ENCODE measurements around the gene RPS6KA2. TPM values are rescaled to one million over a fixed set of nuclear protein-coding genes. Genes with fewer than 3 reads are reported as not detected.

Gene RPS6KA2
- total and polyA plus RNA-seq, 2 experiments from 2014 or later = 12.5 to 25.3 TPM

DNA sequence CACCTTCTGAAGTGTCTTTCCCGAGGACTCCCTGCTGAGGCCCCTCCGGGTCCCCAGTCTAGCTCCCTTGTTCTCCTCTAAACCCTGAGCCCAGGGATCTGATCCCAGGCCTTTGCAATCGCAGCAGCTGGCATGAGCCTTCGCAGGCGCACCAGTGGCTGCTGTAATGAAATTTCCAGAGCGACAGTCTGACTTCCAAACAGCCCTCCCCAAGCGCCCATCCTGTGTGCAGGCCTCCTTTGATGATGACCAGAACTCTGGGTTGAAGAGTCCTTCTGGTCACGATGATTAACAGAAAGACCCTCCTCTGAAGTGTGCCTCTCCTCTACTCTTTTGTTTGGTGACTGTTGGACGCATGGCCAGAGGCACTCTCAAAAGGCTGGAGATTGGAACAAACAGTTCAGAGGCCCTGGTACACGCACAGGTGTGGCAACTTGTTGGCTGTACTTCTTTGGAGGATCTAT, 155.2 kb downstream of the RPS6KA2 start:
- DNase-seq (ENCODE audit: low spot score) (no peak), ATAC-seq (no peak)
- Mint-ChIP-seq H3K4me1 (peaks cover 5% of the 10 kb centered on the region; the same call in 2 of the 3 replicates), H3K4me3 (no peak overlapping the region), H3K27me3 (ENCODE audit: insufficient read depth, low read depth, poor library complexity) (peaks cover 17% of the 10 kb centered on the region), H3K36me3 (ENCODE audit: low read depth) (peaks cover 8% of the 10 kb centered on the region), H3K9me3 (no peaks in the 10 kb centered on the region), H3K27ac (no peak overlapping the region)
- Histone ChIP-seq H3K79me2 (replicated peaks; ENCODE audit: insufficient read depth) (no peaks in the 10 kb centered on the region), H3K9me2 (ENCODE audit: insufficient read depth) (no peaks in the 10 kb centered on the region), H2AFZ (no peak overlapping the region), H3K4me2 (no peak overlapping the region), H3K27me3 (ENCODE audit: insufficient read depth) (no peaks in the 10 kb centered on the region), H3F3A (replicated peaks; ENCODE audit: low read depth) (no peaks in the 10 kb centered on the region), H4K20me1 (replicated peaks; ENCODE audit: insufficient read depth) (no peaks in the 10 kb centered on the region), H3K36me3 (ENCODE audit: insufficient read depth) (no peaks in the 10 kb centered on the region), H3K4me1 (ENCODE audit: insufficient read depth) (no peaks in the 10 kb centered on the region), H3K27ac (ENCODE audit: low read depth) (no peak overlapping the region), H3K4me3 (no peak overlapping the region)
- TF ChIP-seq, protein P1, sequence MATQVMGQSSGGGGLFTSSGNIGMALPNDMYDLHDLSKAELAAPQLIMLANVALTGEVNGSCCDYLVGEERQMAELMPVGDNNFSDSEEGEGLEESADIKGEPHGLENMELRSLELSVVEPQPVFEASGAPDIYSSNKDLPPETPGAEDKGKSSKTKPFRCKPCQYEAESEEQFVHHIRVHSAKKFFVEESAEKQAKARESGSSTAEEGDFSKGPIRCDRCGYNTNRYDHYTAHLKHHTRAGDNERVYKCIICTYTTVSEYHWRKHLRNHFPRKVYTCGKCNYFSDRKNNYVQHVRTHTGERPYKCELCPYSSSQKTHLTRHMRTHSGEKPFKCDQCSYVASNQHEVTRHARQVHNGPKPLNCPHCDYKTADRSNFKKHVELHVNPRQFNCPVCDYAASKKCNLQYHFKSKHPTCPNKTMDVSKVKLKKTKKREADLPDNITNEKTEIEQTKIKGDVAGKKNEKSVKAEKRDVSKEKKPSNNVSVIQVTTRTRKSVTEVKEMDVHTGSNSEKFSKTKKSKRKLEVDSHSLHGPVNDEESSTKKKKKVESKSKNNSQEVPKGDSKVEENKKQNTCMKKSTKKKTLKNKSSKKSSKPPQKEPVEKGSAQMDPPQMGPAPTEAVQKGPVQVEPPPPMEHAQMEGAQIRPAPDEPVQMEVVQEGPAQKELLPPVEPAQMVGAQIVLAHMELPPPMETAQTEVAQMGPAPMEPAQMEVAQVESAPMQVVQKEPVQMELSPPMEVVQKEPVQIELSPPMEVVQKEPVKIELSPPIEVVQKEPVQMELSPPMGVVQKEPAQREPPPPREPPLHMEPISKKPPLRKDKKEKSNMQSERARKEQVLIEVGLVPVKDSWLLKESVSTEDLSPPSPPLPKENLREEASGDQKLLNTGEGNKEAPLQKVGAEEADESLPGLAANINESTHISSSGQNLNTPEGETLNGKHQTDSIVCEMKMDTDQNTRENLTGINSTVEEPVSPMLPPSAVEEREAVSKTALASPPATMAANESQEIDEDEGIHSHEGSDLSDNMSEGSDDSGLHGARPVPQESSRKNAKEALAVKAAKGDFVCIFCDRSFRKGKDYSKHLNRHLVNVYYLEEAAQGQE (IDR thresholded peaks at IDR 0.05; ENCODE audit: unreplicated experiment) = no peak
- TF ChIP-seq, protein P2, sequence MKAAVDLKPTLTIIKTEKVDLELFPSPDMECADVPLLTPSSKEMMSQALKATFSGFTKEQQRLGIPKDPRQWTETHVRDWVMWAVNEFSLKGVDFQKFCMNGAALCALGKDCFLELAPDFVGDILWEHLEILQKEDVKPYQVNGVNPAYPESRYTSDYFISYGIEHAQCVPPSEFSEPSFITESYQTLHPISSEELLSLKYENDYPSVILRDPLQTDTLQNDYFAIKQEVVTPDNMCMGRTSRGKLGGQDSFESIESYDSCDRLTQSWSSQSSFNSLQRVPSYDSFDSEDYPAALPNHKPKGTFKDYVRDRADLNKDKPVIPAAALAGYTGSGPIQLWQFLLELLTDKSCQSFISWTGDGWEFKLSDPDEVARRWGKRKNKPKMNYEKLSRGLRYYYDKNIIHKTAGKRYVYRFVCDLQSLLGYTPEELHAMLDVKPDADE (IDR thresholded peaks at IDR 0.05) = no peak
- TF ChIP-seq, protein P3, sequence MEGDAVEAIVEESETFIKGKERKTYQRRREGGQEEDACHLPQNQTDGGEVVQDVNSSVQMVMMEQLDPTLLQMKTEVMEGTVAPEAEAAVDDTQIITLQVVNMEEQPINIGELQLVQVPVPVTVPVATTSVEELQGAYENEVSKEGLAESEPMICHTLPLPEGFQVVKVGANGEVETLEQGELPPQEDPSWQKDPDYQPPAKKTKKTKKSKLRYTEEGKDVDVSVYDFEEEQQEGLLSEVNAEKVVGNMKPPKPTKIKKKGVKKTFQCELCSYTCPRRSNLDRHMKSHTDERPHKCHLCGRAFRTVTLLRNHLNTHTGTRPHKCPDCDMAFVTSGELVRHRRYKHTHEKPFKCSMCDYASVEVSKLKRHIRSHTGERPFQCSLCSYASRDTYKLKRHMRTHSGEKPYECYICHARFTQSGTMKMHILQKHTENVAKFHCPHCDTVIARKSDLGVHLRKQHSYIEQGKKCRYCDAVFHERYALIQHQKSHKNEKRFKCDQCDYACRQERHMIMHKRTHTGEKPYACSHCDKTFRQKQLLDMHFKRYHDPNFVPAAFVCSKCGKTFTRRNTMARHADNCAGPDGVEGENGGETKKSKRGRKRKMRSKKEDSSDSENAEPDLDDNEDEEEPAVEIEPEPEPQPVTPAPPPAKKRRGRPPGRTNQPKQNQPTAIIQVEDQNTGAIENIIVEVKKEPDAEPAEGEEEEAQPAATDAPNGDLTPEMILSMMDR (conservative IDR thresholded peaks at IDR 0.05; ENCODE audit: low read depth in 2 of 2) = no peak
- TF ChIP-seq ZNF114 (CRISPR knock-in tag; IDR thresholded peaks at IDR 0.05) (no peak), NANOG (IDR thresholded peaks at IDR 0.05; ENCODE audit: borderline replicate concordance) (no peak), EZH2phosphoT487 (IDR thresholded peaks at IDR 0.05; ENCODE audit: unreplicated experiment) (no peak), ZNF331 (CRISPR knock-in tag; IDR thresholded peaks at IDR 0.05; ENCODE audit: low read depth) (no peak), POLR2AphosphoS5 (IDR thresholded peaks at IDR 0.05; ENCODE audit: low read depth) (no peak), CREB1 (CRISPR knock-in tag; IDR thresholded peaks at IDR 0.05; ENCODE audit: low read depth) (no peak), EZH2 (IDR thresholded peaks at IDR 0.05; ENCODE audit: low read depth, unreplicated experiment) (no peak), STAT1 (IDR thresholded peaks at IDR 0.05; ENCODE audit: unreplicated experiment) (no peak), JUNB (IDR thresholded peaks at IDR 0.05; ENCODE audit: unreplicated experiment) (no peak)
- TF ChIP-seq, protein P4, sequence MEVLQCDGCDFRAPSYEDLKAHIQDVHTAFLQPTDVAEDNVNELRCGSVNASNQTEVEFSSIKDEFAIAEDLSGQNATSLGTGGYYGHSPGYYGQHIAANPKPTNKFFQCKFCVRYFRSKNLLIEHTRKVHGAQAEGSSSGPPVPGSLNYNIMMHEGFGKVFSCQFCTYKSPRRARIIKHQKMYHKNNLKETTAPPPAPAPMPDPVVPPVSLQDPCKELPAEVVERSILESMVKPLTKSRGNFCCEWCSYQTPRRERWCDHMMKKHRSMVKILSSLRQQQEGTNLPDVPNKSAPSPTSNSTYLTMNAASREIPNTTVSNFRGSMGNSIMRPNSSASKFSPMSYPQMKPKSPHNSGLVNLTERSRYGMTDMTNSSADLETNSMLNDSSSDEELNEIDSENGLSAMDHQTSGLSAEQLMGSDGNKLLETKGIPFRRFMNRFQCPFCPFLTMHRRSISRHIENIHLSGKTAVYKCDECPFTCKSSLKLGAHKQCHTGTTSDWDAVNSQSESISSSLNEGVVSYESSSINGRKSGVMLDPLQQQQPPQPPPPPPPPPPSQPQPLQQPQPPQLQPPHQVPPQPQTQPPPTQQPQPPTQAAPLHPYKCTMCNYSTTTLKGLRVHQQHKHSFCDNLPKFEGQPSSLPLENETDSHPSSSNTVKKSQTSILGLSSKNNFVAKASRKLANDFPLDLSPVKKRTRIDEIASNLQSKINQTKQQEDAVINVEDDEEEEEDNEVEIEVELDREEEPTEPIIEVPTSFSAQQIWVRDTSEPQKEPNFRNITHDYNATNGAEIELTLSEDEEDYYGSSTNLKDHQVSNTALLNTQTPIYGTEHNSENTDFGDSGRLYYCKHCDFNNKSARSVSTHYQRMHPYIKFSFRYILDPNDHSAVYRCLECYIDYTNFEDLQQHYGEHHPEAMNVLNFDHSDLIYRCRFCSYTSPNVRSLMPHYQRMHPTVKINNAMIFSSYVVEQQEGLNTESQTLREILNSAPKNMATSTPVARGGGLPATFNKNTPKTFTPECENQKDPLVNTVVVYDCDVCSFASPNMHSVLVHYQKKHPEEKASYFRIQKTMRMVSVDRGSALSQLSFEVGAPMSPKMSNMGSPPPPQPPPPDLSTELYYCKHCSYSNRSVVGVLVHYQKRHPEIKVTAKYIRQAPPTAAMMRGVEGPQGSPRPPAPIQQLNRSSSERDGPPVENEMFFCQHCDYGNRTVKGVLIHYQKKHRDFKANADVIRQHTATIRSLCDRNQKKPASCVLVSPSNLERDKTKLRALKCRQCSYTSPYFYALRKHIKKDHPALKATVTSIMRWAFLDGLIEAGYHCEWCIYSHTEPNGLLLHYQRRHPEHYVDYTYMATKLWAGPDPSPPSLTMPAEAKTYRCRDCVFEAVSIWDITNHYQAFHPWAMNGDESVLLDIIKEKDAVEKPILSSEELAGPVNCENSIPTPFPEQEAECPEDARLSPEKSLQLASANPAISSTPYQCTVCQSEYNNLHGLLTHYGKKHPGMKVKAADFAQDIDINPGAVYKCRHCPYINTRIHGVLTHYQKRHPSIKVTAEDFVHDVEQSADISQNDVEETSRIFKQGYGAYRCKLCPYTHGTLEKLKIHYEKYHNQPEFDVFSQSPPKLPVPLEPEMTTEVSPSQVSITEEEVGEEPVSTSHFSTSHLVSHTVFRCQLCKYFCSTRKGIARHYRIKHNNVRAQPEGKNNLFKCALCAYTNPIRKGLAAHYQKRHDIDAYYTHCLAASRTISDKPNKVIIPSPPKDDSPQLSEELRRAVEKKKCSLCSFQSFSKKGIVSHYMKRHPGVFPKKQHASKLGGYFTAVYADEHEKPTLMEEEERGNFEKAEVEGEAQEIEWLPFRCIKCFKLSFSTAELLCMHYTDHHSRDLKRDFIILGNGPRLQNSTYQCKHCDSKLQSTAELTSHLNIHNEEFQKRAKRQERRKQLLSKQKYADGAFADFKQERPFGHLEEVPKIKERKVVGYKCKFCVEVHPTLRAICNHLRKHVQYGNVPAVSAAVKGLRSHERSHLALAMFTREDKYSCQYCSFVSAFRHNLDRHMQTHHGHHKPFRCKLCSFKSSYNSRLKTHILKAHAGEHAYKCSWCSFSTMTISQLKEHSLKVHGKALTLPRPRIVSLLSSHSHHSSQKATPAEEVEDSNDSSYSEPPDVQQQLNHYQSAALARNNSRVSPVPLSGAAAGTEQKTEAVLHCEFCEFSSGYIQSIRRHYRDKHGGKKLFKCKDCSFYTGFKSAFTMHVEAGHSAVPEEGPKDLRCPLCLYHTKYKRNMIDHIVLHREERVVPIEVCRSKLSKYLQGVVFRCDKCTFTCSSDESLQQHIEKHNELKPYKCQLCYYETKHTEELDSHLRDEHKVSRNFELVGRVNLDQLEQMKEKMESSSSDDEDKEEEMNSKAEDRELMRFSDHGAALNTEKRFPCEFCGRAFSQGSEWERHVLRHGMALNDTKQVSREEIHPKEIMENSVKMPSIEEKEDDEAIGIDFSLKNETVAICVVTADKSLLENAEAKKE (CRISPR knock-in tag; IDR thresholded peaks at IDR 0.05) = no peak
